Mesangial cell (primary cell): ENCODE measurements around the gene TMF1. TPM values are rescaled to one million over a fixed set of nuclear protein-coding genes. Genes with fewer than 3 reads are reported as not detected.

ENCODE experiments used
- total RNA-seq: library from RNA; depleted of rRNA; stranded (reverse); fragments of >200 nt; gene quantifications from 2 replicates; pipeline ENCODE4 v1.2.3, GENCODE V29; 2015

Gene TMF1, protein sequence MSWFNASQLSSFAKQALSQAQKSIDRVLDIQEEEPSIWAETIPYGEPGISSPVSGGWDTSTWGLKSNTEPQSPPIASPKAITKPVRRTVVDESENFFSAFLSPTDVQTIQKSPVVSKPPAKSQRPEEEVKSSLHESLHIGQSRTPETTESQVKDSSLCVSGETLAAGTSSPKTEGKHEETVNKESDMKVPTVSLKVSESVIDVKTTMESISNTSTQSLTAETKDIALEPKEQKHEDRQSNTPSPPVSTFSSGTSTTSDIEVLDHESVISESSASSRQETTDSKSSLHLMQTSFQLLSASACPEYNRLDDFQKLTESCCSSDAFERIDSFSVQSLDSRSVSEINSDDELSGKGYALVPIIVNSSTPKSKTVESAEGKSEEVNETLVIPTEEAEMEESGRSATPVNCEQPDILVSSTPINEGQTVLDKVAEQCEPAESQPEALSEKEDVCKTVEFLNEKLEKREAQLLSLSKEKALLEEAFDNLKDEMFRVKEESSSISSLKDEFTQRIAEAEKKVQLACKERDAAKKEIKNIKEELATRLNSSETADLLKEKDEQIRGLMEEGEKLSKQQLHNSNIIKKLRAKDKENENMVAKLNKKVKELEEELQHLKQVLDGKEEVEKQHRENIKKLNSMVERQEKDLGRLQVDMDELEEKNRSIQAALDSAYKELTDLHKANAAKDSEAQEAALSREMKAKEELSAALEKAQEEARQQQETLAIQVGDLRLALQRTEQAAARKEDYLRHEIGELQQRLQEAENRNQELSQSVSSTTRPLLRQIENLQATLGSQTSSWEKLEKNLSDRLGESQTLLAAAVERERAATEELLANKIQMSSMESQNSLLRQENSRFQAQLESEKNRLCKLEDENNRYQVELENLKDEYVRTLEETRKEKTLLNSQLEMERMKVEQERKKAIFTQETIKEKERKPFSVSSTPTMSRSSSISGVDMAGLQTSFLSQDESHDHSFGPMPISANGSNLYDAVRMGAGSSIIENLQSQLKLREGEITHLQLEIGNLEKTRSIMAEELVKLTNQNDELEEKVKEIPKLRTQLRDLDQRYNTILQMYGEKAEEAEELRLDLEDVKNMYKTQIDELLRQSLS
- total RNA-seq = 9.1 and 10.9 TPM in 2 replicates

DNA sequence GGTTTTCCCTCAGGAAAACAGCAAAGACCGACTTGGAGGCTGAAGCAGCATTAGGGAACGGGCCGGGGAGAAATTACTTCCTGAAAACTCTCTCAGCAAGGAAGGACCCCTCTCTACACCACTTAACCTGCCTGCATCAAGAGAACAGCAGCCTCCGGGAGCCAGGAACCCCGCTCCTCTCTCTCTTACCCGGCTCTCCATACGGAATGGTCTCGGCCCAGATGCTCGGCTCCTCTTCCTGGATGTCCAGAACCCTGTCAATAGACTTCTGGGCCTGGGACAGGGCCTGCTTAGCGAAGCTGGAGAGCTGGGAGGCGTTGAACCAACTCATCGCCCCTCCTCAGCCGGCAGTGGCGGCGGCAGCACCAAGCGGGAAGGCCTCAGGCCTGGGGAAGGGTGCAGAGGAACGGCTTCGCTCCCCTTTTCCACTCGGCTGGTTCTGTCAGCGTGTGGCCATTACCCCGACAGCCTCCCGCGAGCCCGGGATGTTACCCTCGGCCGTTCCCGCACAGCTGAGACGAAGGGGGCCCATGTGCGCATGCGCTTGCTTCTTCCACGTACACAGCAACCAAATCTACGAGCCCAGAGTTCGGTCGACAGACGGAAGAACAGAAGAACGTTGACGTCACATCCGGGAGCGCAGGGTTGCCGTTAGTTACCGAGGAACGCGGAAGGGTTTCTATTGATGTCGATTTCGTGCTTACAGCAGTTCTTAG, at the start of gene TMF1:
TSS of gene TMF1 (minus strand) at position 578 of the 716 bp plus-strand sequence. CDS start at position 331, 247 bp downstream.

DNA sequence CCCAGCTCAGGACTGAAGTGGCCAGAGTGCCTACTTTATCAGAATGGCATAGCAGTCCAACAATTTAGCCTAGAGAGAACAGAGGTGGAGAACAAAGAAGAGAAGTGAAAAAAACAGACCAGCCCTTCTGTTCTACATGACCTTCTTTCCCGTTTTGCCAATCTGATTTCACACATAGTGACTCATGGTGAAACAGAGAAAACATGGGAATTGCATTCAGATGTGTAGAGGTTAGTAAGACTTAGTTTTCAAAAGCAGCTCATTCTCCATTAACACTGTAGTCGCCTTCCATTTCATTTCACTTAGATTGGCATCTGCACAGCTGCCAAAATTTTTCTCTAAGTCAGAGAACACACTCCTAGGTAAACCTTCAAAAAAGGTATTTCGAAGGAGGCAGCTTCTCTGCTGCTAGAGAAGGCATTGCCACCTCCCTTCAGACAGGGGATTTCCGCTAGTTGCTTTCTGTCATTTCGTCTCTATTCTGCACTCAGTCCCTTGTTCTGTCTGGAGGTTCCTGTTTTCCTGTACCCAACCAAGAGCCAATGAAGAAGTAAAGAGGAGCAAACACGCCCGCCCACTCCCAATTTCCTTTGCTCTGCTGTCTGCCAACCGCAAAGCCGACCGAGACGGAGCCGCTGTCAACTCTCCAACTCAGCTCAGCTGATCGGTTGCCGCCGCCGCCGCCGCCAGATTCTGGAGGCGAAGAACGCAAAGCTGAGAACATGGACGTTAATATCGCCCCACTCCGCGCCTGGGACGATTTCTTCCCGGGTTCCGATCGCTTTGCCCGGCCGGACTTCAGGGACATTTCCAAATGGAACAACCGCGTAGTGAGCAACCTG, 32.4 kb upstream of the TMF1 start, which contains the start of gene ARL6IP5:
TSS of gene ARL6IP5 (plus strand) at position 612 of the 842 bp plus-strand sequence. CDS start at position 723, 111 bp downstream.

DNA sequence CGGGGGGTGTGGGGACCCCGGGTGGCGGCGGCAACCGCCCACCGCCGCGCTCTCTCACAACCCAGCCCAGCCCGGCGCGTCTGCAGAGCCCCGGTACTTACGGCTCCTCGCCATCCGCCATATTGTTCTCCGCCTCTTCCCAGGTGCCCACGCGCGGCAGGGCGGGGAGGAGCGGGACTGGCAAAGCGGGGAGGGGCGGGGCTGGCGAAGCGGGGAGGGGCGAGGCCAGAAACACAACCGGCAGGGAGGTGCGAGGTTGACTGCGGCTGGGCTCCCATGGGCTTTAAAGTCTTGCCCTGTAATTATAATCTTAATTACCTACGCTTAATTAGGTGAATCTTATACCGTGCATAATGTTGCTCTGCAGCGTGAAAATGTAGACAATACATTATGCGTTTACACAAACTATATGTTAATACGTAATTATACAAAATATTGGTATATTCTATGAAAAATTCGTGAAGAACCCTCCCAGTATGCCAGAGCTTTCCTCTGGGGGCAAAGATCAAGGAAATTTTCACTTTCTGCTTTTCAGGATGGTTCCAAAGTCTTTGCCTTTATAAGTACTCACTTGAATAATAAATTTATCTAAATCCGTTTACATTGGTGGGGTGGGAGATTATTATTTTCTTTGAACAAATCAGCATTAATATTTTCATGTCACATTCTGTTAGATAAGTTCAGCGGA, 28.2 kb upstream of the TMF1 start, which contains the start of gene UBA3:
TSS of gene UBA3 (minus strand) at position 133 of the 688 bp plus-strand sequence. CDS start at position 121, 12 bp downstream.

DNA sequence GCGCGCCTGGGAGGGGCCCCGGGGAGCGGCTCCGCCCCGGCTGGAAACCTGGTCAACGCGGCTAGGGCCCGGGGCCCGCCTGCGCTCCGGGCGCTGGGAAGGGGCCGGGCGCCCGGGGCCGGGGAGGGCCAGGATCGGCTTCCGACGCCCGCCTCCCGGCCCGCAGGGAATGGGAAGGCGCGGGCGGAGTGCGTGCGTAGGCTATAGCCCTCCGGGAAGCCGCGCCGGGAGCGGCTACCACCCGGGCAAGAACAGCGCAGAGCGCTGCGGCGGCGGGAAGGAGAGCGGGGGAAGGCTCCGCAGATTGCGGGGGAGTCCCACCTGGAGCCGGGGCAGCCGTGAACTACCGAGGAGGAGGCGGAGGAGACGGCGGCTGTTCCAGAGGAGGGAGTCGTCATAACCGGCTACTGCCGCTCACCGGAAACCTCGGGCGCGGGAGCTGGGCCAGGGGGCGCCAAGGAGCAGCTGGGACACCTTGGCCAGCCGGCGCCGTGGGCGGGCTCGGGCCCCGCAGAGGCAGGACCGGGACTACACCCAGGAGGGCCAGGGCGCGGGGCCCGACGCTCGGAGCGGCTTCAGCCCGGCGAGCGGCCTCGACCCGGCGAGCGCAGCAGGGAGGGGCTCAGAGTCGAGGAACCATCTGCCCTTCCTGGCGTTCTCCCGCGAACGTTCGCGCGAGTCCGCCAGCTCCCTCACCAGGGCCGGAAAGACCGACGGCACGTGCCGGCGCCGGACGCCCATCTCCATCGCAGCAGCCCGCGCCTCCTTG, 38.7 kb downstream of the TMF1 start, which contains the start of gene EOGT:
TSS of gene EOGT (minus strand) at position 432 of the 769 bp plus-strand sequence. CDS start 3,838 bp downstream, outside the sequence.

Other genes with a start within 250 kb of the TMF1 start
- gene TAFA4, start 119.8 kb downstream of the TMF1 start, total RNA-seq = not detected in 2 replicates
- 25.6 and 31.1 TPM in 2 replicates for gene EOGT, start 38.6 kb downstream of the TMF1 start, total RNA-seq
- 42.1 and 42.2 TPM in 2 replicates for gene UBA3, start 28.0 kb upstream of the TMF1 start, total RNA-seq
- gene ARL6IP5, start 32.6 kb upstream of the TMF1 start, total RNA-seq = 138 and 166 TPM in 2 replicates
- not detected in 2 replicates for gene LMOD3, start 70.3 kb upstream of the TMF1 start, total RNA-seq